Upper lobe of right lung (tissue), 1 donor: ENCODE measurements around the gene SHLD1. TPM values are rescaled to one million over a fixed set of nuclear protein-coding genes. Genes with fewer than 3 reads are reported as not detected.
"Not testable (repeated sequence)": the region's sequence is repeated elsewhere in the genome, so short reads cannot be mapped to it uniquely, and the experiment has no call there.

Source experiments
- ATAC-seq: fragments of 200-7000 bp; cut with Tn5 transposase; one replicate; pipeline ENCODE4 v1.9.1; 2020; ENCODE audit warnings: mild to moderate bottlenecking, moderate library complexity
- DNase-seq: peaks from one replicate; pipeline ENCODE4 v3.0.0-alpha.2; 2020
- H3K27ac ChIP-seq: fragments of 200-600 bp; one replicate; pipeline ENCODE4 v1.8.0; 2022
- H3K27me3 ChIP-seq: fragments of 200-600 bp; one replicate; pipeline ENCODE4 v1.8.0; 2022; ENCODE audit warnings: mild to moderate bottlenecking
- H3K36me3 ChIP-seq: fragments of 200-600 bp; one replicate; pipeline ENCODE4 v1.8.0; 2022
- H3K4me1 ChIP-seq: fragments of 200-600 bp; one replicate; pipeline ENCODE4 v1.8.0; 2022
- H3K4me3 ChIP-seq: fragments of 200-600 bp; one replicate; pipeline ENCODE4 v1.8.0; 2022; ENCODE audit warnings: mild to moderate bottlenecking
- H3K9me3 ChIP-seq: fragments of 200-600 bp; one replicate; pipeline ENCODE4 v1.8.0; 2022
- CTCF ChIP-seq: fragments of 200-600 bp; IDR thresholded peaks from one replicate; pipeline ENCODE4 v1.8.0; 2022; ENCODE audit warnings: antibody characterized with exemption
- intact Hi-C: fragments of 100-400 bp; cut with DNase I; formaldehyde crosslinking; loops from one replicate; pipeline ENCODE4 v1.11.0; 2022
- long read RNA-seq: library from polyadenylated mRNA; unstranded; transcript quantifications from one replicate; pipeline ENCODE4 v2.0.0, GENCODE V29; 2021
- total RNA-seq: library from RNA; stranded (reverse); fragmentation: NEBNext Ultra II Directional; extraction: Animal tissue kit (Norgen Biotek cat#: 25700); gene quantifications from one replicate; pipeline ENCODE4 v1.2.1, GENCODE V29; 2021
- donor health status: DM: no; HTN: yes; CAD: no; lungs with severe emphysema.

SHLD1 gene
- total RNA-seq: 5.8 TPM
- long read RNA-seq, transcript SHLD1-201 (3 exons, 1,154 nt): major isoform, 5 of 8 reads
- long read RNA-seq, partial matches to known transcripts: 0 of 8 reads
- long read RNA-seq, other reads (novel, unspliced or antisense): 3 of 8 reads

- H3K9me3 ChIP-seq: no peaks in the 10 kb centered on the region
- peak; percentile 91 for DNase-seq
- TF ChIP-seq CTCF: no peak
- H3K4me3 ChIP-seq: peak within 1 kb of the TSS; percentile 74
- no peaks in the 10 kb centered on the region for H3K27me3 ChIP-seq
- intact Hi-C loops: no loop called here
- ATAC-seq: peak; percentile 98
- H3K36me3 ChIP-seq: no peaks in the 10 kb centered on the region
- H3K4me1 ChIP-seq: no peaks in the 10 kb centered on the region
- H3K27ac ChIP-seq: peak within 1 kb of the TSS; percentile 82
Measured at GRCh38 chr20:5749952-5750779, at the start of gene SHLD1. SHLD1 (plus strand) TSS chr20:5750401; CDS start chr20:5772866, 22,465 bp downstream.

- intact Hi-C loops, DNase-seq, H3K4me1 ChIP-seq, H3K9me3 ChIP-seq, ATAC-seq, H3K27ac ChIP-seq, H3K4me3 ChIP-seq, H3K36me3 ChIP-seq, H3K27me3 ChIP-seq: not testable (repeated sequence)
Measured at GRCh38 chr20:5702339-5702738, 47.9 kb upstream of the SHLD1 start.

- no peak overlapping the region for H3K27ac ChIP-seq
- no peaks in the 10 kb centered on the region for H3K4me1 ChIP-seq
- no peak for DNase-seq
- no peak overlapping the region for H3K4me3 ChIP-seq
- no peaks in the 10 kb centered on the region for H3K27me3 ChIP-seq
- H3K9me3 ChIP-seq: no peaks in the 10 kb centered on the region
- H3K36me3 ChIP-seq: no peaks in the 10 kb centered on the region
- intact Hi-C loops: no loop called here
- TF ChIP-seq CTCF: no peak
- no peak for ATAC-seq
Measured at GRCh38 chr20:5703681-5704101, 46.5 kb upstream of the SHLD1 start.

GRCh38 chr20:5705827-5706226, 44.4 kb upstream of the SHLD1 start:
- H3K4me3 ChIP-seq: no peak overlapping the region
- no peaks in the 10 kb centered on the region for H3K9me3 ChIP-seq
- no peak for DNase-seq
- intact Hi-C loops: no loop called here
- H3K27ac ChIP-seq: no peak overlapping the region
- no peak for TF ChIP-seq CTCF
- H3K4me1 ChIP-seq: no peaks in the 10 kb centered on the region
- no peaks in the 10 kb centered on the region for H3K36me3 ChIP-seq
- no peaks in the 10 kb centered on the region for H3K27me3 ChIP-seq
- ATAC-seq: no peak

- no peak overlapping the region for H3K4me3 ChIP-seq
- DNase-seq (no peak), ATAC-seq (no peak)
- intact Hi-C loops: no loop called here
- no peak overlapping the region for H3K27ac ChIP-seq
- no peaks in the 10 kb centered on the region for H3K9me3 ChIP-seq
- TF ChIP-seq CTCF: no peak
- H3K4me1 ChIP-seq: no peaks in the 10 kb centered on the region
- H3K36me3 ChIP-seq: no peaks in the 10 kb centered on the region
- H3K27me3 ChIP-seq: no peaks in the 10 kb centered on the region
Measured at GRCh38 chr20:5706797-5707196, 43.4 kb upstream of the SHLD1 start.

- no peak for ATAC-seq
- no peak for DNase-seq
- Histone ChIP-seq H3K9me3 (no peaks in the 10 kb centered on the region), H3K27ac (no peak overlapping the region), H3K27me3 (no peaks in the 10 kb centered on the region), H3K4me3 (no peak overlapping the region), H3K4me1 (no peaks in the 10 kb centered on the region), H3K36me3 (no peaks in the 10 kb centered on the region)
- intact Hi-C loops: no loop called here
- no peak for TF ChIP-seq CTCF
Measured at GRCh38 chr20:5710551-5710950, 39.6 kb upstream of the SHLD1 start.
